ENCODE data around the gene PALLD.

The PALLD gene

DNA sequence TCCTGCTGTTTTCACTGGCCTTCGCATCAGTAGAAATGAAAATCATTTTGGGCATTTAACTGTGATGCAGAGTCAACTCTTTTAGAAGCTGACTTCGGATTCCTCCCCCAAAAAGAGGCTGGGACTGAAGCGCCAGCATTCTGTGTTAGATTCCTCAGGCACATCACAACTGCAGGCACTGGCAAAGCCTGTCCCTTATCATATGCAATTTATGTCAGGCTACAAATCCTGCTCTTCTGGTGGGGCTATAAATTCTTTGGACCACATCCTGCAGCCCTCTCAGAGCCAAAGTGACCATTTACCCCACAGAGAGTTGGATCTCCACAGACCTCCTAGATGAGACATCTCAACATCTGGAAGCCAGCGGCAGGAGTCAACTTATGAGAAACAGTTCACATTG, 374.8 kb downstream of the PALLD start:
- no peak for DNase-seq (ENCODE audit: low read depth, low spot score)

DNA sequence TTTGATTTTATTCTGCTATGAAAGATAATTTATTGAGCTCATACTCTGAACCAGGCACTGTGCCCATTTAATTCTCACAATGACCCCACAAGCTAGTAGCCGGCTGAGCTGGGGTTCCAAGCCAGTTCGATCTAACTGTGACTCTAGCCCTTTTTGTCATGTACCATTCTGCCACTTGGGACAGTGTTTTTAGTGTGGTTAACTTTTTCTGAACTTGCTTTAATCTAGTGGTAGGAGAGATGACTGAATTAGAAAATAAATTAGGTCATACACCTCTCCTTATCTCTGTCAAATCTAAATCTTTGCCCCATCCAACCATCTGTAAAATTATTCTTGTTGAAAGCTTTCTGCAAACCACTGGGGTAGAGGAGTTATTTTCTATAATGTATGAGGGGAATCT, 377.2 kb downstream of the PALLD start:
- DNase-seq (ENCODE audit: low read depth, low spot score), result no peak

DNA sequence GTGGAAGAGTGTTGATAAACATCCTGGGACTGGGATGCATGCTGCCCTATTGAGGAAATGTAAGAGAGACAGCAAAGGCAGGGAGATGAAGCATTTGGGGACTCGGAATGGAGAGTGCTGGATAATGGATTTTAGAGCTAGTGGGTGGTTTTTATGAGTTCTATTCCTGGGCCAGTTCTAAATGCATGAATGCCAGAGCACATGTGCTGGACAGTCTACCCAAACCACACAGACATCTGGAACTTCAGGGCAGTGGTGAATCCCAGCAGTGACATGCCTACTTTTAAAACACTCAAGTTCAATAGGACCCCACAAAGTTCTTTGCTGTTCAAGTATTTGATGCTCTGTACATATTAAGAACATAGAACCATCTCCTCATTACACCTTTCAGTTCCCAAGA, 379.3 kb downstream of the PALLD start:
- DNase-seq (ENCODE audit: low read depth, low spot score), result no peak

DNA sequence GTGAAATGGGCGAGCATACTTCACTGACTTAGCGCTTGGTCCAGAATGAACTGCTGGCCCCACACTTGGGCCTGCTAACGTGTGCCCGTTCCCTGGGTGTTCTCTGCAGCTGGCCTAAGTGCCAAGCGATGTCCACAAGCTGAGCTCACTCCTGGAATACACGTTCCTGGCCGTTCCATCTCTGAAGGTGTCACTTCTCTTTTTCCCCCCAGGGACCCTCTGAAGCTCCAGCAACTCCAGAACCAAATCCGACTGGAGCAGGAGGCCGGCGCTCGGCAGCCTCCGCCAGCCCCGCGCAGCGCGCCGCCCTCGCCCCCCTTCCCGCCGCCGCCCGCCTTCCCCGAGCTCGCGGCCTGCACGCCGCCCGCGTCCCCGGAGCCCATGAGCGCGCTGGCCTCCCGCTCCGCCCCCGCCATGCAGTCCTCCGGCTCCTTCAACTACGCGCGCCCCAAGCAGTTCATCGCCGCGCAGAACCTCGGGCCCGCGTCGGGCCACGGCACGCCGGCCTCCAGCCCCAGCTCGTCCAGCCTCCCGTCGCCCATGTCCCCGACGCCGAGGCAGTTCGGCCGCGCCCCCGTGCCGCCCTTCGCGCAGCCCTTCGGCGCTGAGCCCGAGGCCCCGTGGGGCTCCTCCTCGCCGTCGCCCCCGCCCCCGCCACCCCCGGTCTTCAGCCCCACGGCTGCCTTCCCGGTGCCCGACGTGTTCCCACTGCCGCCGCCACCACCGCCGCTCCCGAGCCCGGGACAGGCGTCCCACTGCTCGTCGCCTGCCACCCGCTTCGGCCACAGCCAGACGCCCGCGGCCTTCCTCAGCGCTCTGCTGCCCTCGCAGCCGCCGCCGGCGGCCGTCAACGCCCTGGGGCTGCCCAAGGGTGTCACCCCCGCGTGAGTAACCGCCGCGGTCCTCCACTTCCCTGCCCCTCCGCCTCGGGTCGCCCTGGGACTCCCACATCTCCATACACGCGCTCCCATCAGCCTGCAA, 380.9 kb downstream of the PALLD start:
- no peak for DNase-seq (ENCODE audit: low read depth, low spot score)

DNA sequence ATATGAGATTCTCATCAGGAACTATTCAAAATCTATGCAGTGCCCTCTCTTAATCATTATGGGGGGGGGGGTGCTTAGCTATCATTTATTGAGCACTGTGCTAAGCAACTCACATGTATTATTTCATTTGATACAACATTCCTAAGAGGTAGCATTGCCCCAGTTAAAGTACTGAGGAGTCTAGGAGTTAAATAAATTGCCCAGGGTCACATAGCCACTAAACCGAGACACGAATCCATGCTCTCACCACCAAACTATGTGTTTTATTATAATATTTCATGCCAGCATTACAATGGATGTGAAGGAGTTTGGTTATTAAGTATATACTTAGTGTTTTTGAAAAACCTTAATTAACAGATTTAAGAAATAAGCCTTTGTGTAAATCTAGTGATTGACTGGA, 381.8 kb downstream of the PALLD start:
- no peak for DNase-seq (ENCODE audit: low read depth, low spot score)

DNA sequence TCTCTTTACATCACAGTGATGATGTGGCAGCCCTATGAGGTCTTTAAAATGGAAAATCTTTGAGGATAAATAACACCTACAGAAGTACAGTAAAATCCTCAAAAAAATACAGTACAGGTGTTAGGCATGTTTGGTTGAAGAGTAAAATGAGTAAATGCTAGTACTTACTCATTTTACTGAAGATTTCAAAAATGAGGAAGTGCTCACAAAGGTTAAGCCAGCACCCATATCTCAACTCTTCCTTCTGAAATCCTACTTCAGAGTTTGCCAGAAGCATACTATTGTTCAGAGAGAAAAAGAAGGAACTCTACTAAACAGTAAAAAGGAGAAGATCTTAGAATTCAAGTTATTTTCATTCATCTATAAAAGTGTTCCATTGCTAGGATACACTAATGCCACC, 382.3 kb downstream of the PALLD start:
- no peak for DNase-seq (ENCODE audit: low read depth, low spot score)

DNA sequence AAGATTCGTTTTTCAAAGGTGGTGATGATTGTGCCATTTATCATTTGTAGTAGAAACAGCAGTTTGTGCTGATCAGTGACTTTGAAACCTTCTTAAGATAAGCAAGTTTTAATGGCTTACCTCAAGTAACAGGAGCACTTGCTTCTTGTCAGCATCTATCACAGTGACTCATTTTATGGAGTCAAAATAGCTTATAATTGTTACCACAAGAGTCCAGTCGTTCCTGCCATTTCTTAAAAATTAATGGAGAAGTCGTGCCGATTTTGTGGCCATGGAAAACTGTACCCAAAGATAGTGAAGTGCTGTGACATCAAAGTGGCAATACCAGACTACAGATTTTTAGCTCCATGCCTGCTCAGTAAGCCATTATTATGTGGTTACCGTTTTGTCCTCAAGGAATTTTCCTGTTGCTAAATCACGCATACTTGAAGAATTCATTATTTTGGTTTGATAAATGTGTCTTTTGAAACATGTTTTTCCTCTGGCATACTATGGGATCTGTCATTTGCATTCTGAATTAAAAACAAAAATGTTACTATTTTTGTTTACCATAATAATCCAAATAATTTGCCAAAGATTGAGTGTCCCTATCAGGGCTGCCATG, 383.3 kb downstream of the PALLD start:
- DNase-seq (ENCODE audit: low read depth, low spot score), result no peak

DNA sequence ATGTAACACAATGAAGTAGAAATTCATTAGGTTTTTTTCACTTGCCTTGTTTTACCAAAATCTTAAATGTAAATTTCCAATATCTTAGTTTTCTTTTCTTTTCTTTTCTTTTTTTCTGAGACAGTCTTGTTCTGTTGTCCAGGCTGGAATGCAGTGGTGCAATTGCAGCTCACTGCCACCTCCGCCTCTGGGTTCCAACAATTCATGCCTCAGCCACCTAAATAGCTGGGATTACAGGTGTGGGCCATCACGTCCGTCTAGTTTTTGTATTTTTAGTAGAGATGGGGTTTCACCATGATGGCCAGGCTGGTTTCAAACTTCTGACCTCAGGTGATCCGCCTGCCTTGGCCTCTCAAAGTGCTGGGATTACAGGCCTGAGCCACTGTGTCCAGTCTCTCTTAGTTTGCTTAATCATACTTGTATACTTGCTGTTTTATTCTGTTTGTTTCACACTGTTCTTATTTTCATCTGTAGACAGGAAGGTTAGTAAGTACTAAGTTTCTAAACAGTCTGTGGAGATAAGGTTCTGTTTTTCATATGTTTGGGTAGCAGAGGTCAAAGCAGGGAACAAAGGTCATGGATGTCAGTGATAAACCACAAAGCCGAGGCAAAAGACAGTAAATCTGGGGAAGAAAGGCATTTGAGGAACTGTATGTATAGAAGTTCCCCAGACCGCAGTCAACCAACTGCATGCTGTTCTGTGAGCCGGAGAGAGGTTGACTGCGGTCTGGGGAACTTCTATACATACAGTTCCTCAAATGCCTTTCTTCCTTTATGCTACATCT, 384.2 kb downstream of the PALLD start:
- DNase-seq (ENCODE audit: low read depth, low spot score), result no peak

DNA sequence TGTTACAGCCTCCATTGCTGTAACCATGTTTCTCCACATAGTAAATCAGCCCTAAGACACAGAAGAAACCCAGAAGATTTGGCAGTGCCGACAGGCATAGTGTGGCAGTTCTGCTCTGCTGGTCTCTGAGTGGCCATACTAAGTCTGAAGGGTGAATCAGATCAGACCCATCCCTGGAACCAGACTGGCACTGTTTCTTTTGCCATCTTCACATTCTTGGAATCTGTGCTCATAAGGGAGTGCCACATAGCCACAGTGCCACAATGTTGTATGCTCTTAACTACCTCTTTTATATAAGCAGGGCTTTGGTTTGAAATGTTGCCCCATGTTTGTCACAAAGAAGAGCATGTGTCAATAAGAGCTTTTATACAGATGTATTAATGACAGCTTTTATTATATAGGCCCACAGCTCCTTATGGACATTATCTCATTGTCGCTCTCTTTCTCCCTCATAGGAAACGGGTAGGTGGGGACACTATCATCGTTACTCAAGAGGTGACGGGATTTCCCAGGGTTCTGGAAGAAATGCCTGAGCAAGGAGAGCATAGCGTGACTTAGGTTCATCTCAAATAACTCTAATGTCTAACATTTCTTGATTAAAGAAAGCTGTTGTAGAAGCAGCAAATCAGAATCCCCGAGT, 385.0 kb downstream of the PALLD start:
- no peak for DNase-seq (ENCODE audit: low read depth, low spot score)

DNA sequence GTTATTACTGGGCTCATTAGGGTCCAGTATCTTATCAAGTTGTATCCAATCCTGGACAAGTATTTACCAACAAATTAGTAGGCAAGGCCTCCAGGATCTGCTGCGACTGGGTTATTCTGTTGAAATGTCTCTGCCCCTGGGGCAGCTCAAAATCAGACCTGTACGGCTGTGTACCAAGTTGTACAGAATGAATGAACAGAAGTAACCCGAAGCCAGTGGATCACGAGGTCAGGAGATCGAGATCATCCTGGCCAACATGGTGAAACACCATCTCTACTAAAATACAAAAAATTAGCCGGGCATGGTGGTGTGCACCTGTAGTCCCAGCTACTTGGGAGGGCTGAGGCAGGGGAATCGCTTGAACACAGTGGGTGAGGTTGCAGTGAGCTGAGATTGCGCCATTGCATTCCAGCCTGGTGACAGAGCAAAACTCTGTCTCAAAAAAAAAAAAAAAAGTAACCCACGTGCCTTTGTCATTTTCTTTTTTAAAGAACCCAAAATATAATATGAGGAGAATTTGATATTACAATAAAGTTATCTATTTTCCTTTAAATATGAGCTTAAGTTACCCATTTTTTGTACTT, 385.9 kb downstream of the PALLD start:
- no peak for DNase-seq (ENCODE audit: low read depth, low spot score)

DNA sequence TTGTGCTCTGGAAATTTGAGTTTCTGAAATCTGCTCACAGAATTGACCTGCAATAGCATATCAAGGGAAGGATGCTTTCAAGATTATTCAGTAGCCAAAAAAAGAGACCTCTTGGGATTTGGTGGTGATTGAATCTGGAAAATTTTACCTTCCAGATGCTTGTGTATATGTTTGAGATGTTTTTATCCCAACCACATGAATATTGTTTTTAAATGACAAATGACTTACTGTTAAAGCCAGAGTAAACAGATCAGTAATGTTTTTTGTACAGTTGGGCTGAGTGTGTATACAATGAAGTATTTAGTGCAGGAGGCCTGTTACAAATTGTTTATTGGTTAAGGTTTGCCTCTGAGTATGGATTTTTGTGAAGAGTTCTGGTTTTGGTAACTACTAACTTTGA, 386.7 kb downstream of the PALLD start:
- DNase-seq (ENCODE audit: low read depth, low spot score), result no peak

DNA sequence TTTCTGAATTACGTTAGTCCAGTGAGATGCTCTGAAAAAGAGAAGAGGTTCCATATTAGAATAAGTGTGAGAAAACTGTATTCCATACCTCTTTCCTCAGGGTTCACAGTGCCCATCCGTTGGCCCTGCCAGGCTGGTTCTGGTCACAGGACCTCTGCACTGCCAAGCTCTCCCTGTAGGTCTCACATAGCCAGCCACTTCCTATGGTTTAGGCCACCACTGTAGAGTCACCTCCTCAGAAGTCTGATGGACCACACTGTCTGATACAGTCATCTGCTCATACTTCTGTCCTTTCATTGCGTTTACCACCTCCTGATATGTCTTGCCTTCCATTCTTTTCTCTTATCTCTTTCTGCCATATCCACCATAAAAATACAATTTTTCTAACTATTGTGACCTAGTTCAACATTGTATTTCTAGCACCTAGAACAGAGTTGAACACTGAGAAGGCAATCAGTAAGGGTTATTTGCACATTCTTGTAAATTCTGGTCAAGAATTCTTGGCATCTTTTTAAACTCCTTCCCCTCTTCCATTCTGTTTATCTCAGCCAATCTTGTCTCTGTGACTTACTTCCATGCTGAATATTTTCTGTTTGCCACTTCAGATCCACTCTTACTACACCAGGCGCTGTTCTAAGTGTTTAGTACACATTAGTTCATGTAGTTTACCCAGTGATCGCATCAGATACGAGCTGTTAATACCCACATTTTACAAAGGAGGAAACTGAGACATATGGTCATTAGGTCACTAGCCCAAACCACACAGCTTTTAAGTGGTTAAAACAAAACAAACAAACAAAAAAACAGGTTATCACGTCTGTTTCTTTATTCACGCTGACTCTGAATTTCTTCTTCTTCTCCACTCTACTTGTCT, 387.6 kb downstream of the PALLD start:
- DNase-seq (ENCODE audit: low read depth, low spot score), result no peak

DNA sequence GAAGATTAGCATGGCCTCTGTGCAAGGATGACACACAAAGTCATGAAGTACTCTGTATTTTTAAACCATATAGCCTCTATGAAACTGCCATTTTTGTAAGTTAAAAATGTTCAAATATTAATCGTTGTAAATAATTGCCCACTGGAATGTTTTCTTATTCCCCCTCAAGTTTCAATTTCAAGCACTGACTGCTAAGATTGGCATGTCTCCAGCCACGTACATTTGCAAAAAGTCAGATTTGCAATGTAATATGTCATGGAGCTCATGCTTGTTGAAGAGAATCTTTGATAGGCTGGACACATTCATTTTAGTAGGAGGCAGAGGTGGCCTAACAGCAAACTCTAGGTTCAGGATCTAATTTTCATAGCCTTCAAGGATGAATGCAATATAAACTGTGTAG, 388.5 kb downstream of the PALLD start:
- DNase-seq (ENCODE audit: low read depth, low spot score), result no peak

DNA sequence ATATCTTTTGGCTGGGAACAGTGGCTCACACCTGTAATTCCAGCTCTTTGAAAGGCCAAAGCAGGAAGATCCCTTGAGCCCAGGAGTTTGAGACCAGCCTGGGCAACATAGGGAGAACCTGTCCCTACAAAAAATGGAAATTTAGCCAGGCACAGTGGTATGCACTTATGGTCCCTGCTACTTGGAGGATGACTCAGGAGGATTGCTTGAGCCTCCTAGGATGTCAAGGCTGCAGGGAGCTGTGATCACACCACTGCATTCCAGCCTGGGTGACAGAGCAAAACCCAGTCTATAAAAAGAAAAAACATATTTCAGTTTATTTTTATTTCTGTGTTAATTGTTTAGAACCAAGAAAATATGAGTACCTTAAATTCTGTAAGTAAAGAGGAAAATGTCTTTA, 389.5 kb downstream of the PALLD start:
- no peak for DNase-seq (ENCODE audit: low read depth, low spot score)

DNA sequence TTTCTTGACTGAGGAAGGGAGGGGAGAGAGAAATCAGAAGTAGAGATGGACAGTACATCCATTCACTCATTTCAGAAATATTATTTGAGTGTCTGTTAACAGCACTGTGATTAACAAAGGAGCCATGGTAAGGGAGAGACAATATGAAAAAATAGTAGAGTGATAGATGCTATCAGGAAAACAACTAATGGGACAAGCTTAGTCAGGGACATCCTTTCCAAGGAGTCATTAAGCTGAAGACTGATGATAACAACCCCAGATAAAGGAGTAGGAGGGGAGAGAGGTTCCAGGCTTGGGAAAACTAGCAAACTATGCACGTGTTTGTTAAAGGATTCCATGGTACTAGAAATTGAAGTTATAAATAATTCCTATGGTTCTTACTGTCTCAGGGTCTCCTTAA, 391.0 kb downstream of the PALLD start:
- DNase-seq (ENCODE audit: low read depth, low spot score), result no peak

DNA sequence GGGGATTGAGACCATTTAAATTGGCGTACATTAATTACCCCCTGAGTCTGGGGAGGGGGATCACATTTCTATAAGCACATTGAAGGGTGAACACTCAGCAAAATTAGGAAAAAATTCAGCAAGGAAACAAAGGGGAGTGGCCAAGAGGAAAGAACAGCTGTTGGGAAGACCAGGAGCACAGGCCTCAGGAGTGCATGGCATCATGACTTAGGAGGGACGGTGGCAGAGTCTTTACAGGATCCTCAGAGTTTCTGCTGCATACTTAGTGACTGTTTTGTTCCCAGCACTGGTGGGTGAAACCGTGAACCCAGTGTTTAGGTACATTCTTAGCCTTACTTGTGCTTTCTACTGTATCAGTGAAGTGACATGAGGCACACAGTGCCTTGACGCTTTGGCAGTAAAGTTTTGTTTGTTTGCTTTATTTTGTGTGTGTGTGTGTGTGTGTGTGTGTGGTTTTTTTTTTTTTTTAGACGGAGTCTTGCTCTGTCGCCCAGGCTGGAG, 391.9 kb downstream of the PALLD start:
- no peak for DNase-seq (ENCODE audit: low read depth, low spot score)

DNA sequence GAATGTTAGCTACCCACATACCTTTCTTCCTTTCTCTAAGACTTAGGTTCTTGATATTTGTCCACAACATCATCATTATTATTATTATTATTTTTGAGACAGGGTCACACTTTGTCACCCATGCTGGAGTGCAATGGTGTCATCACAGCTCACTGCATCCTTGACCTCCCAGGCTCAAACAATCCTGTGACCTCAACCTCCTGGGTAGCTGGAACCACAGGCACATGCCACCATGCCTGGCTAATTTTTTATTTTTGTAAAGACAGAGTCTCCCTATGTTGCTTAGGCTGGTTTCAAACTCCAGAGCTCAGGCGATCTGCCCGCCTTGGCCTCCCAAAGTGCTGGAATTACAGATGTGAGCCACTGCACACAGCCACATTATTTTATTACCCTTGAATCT, 394.2 kb downstream of the PALLD start:
- no peak for DNase-seq (ENCODE audit: low read depth, low spot score)

DNA sequence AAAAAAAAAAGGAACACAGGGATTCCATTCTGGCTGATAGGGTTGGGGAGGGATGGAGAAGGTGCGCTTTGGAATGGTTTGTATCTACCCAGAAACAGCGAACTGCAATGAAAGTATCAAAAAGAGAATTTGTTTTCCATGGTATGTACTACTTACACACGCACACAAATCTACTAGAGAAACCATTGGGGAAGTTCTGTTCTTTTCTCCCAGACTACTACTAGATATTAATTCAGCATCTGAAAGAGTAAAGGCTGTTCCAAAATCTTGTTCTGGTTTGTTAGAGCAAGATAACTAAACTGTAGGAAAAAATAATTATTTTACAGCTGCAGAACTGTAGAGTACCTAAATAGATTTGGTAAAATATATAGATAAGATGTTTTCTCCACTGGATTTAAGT, 394.8 kb downstream of the PALLD start:
- DNase-seq (ENCODE audit: low read depth, low spot score), result no peak

DNA sequence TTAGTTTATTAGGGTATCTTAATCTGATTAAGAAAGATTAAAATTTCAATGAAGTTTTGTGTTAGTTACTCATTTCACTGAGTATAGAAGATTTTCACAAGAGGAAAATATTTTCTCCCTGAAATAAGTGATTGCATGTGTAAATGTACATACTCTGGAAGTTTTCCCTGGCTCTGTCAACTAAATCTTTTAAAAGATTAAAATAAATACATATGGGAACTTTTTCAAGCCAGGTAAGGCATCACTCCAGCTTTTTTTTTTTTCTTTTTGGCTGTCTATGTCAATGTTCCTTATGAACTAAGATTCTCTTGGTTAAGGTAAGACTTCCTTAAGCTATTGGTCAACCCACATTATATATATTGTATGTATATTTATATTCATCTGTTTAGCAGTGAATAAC, 395.6 kb downstream of the PALLD start:
- DNase-seq (ENCODE audit: low read depth, low spot score), result no peak

DNA sequence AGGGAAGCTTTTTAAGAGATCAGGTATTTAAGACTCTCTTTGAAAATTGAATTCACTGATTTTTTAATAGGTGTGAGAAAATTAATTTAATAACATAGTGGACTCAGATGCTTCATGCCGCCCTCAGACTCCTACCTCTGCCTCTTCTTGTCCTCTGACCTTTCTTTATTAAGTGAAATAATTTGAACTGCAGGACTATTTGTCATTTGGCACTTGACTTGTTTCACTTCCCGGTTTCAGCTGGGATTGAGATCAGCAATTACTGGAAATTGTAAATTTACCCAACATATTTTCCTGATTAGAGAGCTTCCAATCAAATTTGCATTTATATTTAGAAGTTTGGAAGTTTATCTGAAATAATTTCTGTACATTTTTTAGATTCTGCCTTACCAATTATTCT, 396.4 kb downstream of the PALLD start:
- DNase-seq (ENCODE audit: low read depth, low spot score), result no peak

Data from activated naive CD8-positive, alpha-beta T cell treated with anti-CD3 and anti-CD28 coated beads, Interleukin-2, amount 50 U/mL, for 16 hours (primary cell).